ENCODE measurements around the gene TMC7.
A peak's percentile ranks its signal among the peaks of the same experiment; 100 is the strongest.
"Not testable (repeated sequence)": the region's sequence is repeated elsewhere in the genome, so short reads cannot be mapped to it uniquely, and the experiment has no call there.

TMC7 gene

DNA sequence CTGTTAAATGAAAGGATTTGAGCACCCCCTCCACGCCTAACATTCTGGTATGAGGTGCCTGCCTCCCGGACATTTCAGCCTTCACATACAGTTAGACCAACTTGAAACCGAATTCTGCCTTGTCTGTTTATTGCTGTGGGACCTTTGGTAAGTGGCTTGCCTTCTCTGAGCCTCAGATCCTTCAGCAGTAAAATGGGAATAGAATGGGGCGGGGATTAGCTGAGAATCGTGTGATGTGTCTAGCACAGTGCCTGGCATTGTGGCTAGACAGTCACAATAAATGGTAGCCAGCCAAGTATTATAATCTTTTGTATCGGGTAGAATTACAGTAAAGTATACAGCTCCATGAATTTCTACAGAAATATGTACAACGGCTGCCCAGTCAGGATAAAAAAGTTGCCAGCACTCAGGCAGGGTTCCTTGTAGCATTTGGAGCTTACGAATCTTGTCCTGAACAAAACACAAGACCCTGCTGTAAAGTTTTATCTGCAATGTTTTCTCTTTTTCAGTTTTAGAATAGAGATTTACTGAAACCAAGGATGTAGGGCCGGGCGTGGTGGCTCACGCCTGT, 786 bp downstream of the TMC7 start:
- no peak for DNase-seq

- not testable (repeated sequence) for DNase-seq
Observed at GRCh38 chr16:18985256-18985655, 1.5 kb downstream of the TMC7 start.

DNA sequence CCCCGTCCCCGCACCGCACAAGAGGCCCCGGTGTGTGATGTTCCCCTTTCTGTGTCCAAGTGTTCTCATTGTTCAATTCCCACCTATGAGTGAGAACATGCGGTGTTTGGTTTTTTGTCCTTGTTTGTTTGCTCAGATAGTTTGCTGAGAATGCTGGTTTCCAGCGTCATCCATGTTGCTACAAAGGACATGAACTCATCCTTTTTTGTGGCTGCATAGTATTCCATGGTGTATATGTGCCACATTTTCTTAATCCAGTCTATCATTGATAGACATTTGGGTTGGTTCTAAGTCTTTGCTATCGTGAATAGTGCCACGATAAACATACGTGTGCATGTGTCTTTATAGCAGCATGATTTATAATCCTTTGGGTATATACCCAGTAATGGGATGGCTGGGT, 8.0 kb downstream of the TMC7 start:
- not testable (repeated sequence) for DNase-seq

DNA sequence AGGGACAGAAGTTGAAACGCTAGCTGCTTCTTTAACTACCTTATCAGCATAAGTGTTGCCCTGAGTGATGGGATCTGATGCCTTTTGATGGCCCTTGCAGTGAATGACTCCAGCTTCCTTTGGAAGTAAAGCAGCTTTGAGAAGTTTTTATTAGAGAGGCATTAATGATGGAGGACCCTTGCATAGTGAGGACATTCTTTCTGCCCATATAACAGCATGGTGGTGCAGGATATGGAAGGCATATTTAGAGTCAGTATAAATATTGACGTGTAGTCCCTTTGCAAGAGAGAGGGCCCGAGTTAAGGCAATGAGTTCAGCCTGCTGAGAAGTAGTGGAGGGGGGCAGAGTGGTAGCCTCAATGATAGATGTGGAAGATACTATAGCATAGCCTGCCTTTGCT, 9.8 kb downstream of the TMC7 start:
- DNase-seq, result not testable (repeated sequence)

GRCh38 chr16:18994181-18994580, 10.4 kb downstream of the TMC7 start:
- not testable (repeated sequence) for DNase-seq

GRCh38 chr16:18995406-18995805, 11.7 kb downstream of the TMC7 start:
- DNase-seq, result not testable (repeated sequence)

GRCh38 chr16:18996536-18996935, 12.8 kb downstream of the TMC7 start:
- DNase-seq, result not testable (repeated sequence)

DNA sequence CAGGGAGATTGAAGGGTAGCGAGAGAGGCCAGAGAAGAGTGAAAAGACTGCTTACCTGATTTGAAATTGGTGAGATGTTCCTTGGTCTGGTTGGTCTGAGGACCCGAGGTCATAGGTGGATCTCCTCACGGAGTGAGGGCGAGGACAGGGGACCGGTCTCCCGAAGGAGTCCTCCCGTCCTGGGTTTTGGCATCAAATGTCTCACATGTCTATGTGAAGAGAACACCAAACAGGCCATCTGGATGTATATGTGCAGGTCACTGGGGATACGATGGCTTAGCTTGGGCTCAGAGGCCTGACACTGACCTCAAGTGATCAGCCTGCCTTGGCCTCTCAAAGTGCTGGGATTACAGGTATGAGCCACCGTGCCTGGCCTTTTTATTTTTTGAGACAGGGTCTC, 13.3 kb downstream of the TMC7 start:
- not testable (repeated sequence) for DNase-seq

DNA sequence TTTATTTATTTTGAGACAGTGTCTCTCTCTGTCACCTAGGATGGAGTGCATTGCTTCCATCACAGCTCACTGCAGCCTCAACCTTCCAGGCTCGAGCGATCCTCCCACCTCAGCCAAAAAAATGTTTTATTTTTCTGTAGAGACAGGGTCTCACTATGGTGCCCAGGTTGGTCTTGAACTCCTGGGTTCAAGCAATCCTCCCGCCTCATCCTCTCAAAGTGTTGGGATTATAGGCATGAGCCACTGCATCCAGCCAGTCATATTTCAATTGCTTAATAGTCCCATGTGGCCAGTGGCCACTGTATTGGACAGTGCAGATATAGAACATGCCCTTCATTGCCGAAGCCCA, 15.3 kb downstream of the TMC7 start:
- DNase-seq, result no peak

DNA sequence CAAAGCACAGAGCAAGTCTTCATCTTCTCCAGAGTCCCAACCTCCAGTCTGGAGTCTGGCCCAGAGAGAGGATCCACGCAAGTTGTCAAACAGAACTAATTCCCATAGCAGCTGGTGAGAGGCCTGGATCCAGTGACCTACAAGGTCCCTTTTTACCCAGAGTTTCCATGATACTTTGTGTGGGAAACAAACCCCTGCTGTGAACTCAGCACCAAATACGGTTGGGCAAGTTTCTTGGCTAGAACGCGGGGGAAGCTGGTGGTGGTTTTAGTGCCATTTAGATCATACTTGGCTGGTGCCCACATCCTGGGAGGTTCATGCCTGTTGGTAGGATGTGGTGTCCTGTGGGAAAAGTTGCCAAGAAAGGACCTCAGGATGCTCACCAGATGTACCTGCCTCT, 18.1 kb downstream of the TMC7 start:
- DNase-seq, result no peak

GRCh38 chr16:19003935-19004334, 20.2 kb downstream of the TMC7 start:
- DNase-seq, result peak; percentile 19

DNA sequence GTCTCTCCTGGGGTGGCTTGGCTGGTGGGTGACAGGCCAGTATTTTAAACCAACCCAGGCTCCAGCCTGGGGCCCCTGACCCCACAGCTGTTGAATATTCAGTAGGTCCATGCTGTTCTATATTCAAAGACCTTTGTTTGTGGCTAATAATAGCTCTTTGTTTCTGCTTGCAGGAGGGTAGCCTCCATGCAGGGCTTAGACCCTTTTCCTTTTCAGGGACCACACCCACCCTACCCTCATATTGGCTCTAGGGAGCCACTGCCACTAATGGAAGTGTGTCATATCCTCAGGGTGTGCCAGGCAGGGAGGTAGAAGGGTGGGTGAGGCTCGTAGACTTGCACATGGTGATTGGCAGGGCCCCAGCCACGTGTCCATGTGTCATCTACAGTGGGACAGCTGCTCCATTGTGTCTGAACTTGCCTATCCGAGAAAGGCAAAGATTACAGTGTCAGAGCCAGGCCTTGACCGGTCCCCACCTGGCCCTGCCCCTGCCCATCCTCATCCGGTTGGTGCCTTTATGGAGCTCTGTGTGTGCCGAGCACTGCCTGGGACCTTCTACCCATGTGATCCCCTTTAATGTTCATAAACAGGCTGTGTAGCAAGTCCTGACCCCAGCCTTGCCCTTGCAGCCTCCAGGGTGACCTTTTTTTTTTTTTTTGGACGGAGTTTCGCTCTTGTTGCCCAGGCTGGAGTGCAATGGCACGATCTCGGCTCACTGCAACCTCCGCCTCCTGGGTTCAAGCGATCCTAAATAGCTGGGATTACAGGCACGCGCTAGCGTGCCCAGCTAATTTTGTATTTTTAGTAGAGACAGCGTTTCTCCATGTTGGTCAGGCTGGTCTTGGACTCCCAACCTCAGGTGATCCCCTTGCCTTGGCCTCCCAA, 22.1 kb downstream of the TMC7 start:
- DNase-seq, result no peak

GRCh38 chr16:19006446-19007315, 22.9 kb downstream of the TMC7 start:
- DNase-seq, result no peak

DNA sequence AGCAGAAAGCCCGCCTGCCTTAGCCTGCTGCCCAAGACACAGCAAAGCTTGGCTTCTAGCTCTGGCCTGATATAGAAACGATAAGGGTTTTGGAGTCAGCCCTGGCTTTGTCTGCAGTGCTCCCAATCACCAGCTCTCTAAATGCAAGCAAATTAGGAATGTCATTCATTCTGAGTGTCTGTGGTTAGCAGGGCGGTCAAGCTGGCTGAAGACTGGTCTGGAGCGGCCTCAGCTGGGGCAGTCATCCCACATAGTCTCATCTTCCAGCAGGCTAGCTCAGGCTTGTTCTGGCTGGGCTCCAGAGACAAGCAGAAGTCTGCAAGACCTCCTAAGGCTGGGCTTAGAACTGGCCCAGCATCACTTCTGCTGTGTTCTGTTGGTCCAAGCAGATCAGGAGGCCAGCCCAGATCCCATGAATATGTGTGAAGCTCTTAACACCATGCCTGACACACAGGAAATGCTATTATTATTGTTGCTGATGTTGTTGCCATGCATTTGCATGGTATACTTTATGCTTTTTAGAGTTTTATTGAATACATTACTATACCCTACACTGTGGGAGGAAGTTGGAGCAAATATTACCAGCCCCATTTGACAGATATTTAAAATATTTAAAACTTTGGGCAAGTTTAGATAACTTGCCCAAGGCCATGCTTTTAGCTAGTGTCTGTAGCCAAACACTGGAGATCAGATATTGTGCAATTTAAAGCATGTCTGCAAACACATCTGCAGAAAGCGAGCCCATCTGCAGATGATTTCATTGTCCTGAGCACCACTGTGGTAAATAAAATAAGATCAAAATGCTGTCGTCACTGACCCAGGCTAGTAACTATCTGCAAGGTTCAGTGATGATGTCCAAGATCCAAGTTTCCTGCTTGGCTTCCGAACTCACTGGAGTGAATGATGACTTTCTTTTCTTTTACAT, 24.8 kb downstream of the TMC7 start:
- DNase-seq, result no peak

DNA sequence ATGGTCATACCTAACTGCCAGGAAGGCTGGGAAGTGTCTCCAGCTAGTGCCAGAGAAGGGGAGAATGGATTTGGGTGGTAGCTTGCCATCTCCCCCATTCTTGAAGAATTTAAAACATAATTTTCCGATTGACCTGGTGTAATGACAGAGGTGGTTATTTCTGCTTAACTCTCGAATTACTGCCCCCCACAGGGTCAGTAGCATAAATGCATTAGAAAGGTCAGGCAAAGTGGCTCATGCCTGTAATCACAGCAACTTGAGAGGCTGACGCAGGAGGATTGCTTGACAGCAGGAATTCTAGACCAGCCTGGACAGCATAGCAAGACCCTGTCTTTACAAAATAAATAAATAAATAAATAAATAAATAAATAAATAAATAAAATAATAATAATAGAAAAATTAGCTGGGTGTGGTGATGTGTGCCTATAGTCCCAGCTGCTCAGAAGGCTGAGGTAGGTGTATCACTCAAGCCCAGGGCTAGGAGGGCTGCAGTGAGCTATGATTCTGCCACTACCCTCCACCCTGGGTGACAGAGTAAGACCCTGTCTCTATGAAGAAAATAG, 27.5 kb downstream of the TMC7 start:
- no peak for DNase-seq

DNA sequence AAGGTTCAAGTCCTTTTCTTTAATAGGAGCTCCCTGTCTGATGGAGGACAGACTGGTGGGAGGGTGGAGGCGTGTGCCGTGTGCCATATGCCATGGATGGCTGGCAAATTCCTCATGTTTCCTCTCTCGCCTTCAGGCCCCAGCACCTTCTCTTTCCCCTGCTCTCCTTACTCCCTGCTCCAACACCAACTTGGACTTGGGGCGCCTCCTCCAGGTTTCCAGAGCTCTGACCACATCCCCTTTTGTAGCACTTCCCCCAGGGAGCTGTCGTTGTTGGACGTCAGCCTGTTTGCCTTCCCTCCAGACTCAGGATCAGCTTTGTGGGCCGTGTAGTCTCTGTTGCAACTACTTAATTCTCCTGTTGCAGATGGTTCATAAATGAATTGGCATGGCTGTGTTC, 30.7 kb downstream of the TMC7 start:
- no peak for DNase-seq

- no peak for DNase-seq
Observed at GRCh38 chr16:19017179-19017578, 33.4 kb downstream of the TMC7 start.

DNA sequence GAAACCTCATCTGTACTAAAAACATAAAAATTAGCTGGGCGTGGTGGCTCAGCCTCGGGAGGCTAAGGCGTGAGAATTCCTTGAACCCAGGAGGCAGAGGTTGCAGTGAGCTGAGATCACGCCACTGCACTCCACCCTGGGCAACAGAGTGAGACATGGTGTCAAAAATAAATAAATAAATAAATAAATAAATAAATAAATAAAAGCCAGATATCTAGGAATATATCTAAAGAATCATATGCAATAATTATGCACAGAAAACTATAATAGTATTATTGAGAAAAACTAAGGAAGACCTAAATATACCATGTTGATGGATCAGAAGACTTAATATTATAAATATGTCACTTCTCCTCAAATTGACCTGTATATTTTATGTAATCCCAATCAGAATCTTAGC, 37.0 kb downstream of the TMC7 start:
- no peak for DNase-seq

GRCh38 chr16:19021747-19022146, 38.0 kb downstream of the TMC7 start:
- no peak for DNase-seq

GRCh38 chr16:19027416-19027815, 43.7 kb downstream of the TMC7 start:
- no peak for DNase-seq

- DNase-seq, result no peak
Observed at GRCh38 chr16:19029980-19030379, 46.2 kb downstream of the TMC7 start.

GRCh38 chr16:19031738-19032137, 48.0 kb downstream of the TMC7 start:
- no peak for DNase-seq

Data from DMS53 (cell line).